NCI-H2081 (cell line): ENCODE results near the gene CFAP70.
"Not testable (repeated sequence)": the region's sequence is repeated elsewhere in the genome, so short reads cannot be mapped to it uniquely, and the experiment has no call there.

Source experiments
- DNase-seq, 2 experiments: peaks; one replicate each; lab custom pipeline; 2025; lab: John Stamatoyannopoulos, UW

CFAP70 gene

GRCh38 chr10:73339436-73339835 is 19.2 kb downstream of the CFAP70 start:
- no peak for DNase-seq

DNA sequence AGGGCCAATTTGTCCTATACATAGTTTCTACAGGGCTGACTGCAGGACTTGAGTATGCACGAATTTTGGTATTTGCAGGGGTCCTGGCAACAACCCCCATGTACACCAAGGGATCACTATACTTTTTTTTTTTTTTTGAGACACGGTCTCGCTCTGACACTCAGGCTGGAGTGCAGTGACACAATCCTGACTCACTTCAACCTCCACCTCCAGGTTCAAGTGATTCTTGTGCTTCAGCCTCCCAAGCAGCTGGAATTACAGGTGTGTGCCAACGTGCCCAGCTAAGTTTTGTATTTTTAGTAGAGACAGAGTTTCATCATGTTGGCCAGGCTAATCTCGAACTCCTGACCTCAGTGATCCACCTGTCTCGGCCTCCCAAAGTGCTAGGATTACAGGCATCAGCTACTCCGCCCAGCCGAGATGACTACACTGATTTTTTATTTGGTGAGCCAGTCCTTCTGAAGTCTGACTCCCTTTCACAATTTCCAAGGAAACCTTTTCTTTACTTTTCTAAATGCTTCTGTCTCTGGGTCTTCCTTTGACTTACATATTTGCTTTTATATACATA is 19.8 kb downstream of the CFAP70 start:
- no peak for DNase-seq

GRCh38 chr10:73333202-73333601 is 25.5 kb downstream of the CFAP70 start:
- DNase-seq, result no peak

DNA sequence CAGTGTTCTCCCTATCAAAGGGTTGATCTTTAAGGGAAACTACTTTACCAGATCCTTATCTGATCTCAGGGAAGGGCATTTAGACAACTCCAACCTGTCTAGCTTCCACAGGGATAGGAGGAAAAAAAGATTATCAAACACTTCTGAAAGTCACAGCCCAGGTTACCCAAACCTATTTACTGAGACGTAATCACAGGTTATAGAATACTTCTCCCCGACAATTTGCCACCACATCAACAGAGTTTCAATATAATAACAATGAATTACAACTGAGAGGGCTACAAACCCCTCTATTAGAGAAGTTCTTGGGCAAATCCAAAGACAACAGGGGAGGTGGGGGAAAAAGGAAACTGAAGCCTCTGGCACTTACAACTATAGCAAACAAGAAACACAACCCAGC is 26.3 kb downstream of the CFAP70 start:
- no peak for DNase-seq

DNA sequence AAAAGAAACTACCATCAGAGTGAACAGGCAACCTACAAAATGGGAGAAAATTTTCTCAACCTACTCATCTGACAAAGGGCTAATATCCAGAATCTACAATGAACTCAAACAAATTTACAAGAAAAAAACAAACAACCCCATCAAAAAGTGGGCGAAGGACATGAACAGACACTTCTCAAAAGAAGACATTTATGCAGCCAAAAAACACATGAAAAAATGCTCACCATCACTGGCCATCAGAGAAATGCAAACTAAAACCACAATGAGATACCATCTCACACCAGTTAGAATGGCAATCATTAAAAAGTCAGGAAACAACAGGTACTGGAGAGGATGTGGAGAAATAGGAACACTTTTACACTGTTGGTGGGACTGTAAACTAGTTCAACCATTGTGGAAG is 30.1 kb downstream of the CFAP70 start:
- DNase-seq, result not testable (repeated sequence)

DNA sequence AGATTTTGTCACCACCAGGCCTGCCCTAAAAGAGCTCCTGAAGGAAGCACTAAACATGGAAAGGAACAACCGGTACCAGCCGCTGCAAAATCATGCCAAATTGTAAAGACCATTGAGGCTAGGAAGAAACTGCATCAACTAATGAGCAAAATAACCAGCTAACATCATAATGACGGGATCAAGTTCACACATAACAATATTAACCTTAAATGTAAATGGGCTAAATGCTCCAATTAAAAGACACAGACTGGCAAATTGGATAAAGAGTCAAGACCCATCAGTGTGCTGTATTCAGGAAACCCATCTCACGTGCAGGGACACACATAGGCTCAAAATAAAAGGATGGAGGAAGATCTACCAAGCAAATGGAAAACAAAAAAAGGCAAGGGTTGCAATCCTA is 33.4 kb downstream of the CFAP70 start:
- not testable (repeated sequence) for DNase-seq

- DNase-seq, result not testable (repeated sequence)
Measured at GRCh38 chr10:73323582-73323981, 35.1 kb downstream of the CFAP70 start.

- no peak for DNase-seq
Measured at GRCh38 chr10:73310475-73310874, 48.2 kb downstream of the CFAP70 start.

DNA sequence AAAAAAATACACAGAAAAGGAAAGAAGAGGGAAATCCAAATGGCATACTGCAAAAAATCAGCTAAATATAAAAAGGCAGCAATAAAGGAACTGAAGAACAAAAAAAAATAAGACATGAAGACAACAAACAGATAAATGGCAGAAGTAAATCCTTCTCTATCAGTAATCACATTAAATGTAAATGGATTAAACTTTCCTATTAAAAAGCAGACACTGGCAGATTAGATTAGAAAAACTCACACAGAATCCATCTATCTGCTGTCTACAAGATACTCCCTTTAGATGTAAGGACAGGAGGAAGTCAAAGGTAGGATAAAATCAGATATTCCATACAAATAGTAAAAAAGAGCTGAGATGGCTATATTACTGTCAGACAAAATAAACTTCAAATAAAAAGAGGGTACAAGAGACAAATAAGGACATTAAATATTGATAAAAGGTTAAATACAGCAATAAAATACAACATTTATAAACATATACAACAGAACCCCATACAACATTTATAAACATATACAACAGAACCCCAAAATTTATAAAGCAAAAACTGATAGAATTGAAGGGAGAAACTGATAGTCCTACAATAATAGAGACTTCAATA is 51.4 kb downstream of the CFAP70 start:
- DNase-seq, result no peak

GRCh38 chr10:73306171-73306708 is 52.4 kb downstream of the CFAP70 start:
- DNase-seq, result no peak

- DNase-seq, result no peak
Measured at GRCh38 chr10:73296946-73297345, 61.7 kb downstream of the CFAP70 start.

GRCh38 chr10:73293461-73293860 is 65.2 kb downstream of the CFAP70 start:
- DNase-seq, result no peak

GRCh38 chr10:73289958-73290357 is 68.7 kb downstream of the CFAP70 start:
- DNase-seq, result no peak

GRCh38 chr10:73287441-73287840 is 71.2 kb downstream of the CFAP70 start:
- DNase-seq, result no peak

DNA sequence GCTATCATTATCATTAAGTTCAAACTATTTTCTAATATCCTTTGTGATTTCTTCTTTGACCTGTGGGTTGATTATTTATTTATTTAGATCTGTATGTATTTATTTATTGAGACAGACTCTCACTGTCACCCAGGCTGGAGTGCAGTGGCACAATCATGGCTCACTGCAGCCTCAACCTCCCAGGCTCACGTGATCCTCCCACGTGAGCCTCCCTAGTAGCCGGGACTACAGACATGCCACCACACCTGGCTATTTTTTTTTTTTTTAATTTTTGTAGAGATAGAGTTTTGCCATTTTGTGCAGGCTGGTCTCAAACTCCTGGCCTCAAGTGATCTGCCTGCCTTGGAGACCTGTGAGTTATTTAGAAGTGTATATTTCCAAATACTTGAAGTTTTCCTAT is 77.6 kb downstream of the CFAP70 start:
- DNase-seq, result no peak

DNA sequence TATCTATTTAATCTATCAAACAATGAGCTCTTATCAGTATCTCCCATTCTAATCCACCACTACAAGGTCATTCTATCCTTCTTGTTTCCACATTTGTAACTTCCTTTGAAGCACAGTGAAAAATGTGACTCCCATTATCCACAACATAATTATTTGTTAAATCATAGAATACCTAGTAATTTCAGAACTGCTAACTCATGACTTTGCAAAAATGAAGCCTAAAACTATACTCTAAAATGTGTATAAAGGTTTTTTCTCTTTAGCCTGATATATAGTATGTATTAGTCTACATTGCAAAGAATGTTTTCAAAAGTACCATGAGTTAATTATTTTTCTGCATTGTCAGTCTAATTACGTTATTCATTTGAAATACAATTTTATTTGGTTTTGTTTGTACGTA is 94.2 kb downstream of the CFAP70 start:
- DNase-seq, result no peak

GRCh38 chr10:73263693-73264347 is 94.8 kb downstream of the CFAP70 start:
- DNase-seq, result peak in 1 of 2 experiments; percentile 1

GRCh38 chr10:73262880-73263555 is 95.6 kb downstream of the CFAP70 start:
- DNase-seq, result no peak

- no peak for DNase-seq
Measured at GRCh38 chr10:73262105-73262730, 96.4 kb downstream of the CFAP70 start.

GRCh38 chr10:73261362-73261995 is 97.2 kb downstream of the CFAP70 start:
- DNase-seq, result no peak

DNA sequence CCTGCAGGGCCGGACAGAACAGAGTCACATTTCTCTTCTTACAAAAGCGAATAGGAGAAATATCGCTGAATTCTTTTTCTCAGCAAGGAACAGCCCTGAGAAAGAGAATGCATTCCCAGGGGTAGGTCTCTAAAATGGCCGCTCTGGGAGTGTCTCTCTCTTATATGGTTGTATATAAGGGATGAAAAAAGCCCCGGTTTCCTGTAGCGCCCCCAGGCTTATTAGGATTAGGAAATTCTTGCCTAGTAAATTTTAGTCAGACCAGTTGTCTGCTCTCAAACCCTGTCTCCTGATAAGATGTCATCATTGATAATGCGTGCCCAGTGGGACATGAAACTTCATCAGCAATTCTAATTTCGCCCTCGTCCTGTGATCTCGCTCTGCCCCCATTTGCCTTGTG is 100.1 kb downstream of the CFAP70 start:
- not testable (repeated sequence) for DNase-seq

GRCh38 chr10:73253225-73253555 is 105.5 kb downstream of the CFAP70 start:
- DNase-seq, result no peak
